AG04450 (cell line): ENCODE data around the gene R3HDM1. TPM values are rescaled to one million over a fixed set of nuclear protein-coding genes. Genes with fewer than 3 reads are reported as not detected.

Experiments
- CTCF ChIA-PET: fragments of 300-600, 350-600 bp; formaldehyde crosslinking; extraction: SDS; loops from one replicate; lab custom pipeline; 2022; ENCODE audit warnings: antibody characterized with exemption, inconsistent platforms; lab: Charles Lee
- POLR2A ChIA-PET: fragments of 350-600 bp; formaldehyde crosslinking; extraction: SDS; loops from one replicate; lab custom pipeline; 2021; ENCODE audit warnings: antibody characterized with exemption, inconsistent platforms; lab: Yijun Ruan, JAX
- DNase-seq: peaks from one replicate; pipeline ENCODE4 v3.0.0-alpha.2; 2011; ENCODE audit warnings: low read depth, low spot score
- H3K27ac ChIP-seq: one replicate; pipeline ENCODE4 v1.5.1; 2012; ENCODE audit warnings: low read depth, low read length, control low read depth
- H3K27me3 ChIP-seq: one replicate; pipeline ENCODE4 v1.6.0; 2012; ENCODE audit warnings: low read length; ENCODE audit not compliant: control insufficient read depth, insufficient read depth
- H3K4me3 ChIP-seq: 2 replicates; pipeline ENCODE4 v1.5.1; 2011; ENCODE audit warnings: mild to moderate bottlenecking, low read depth, low read length, control low read depth
- H3K9me3 ChIP-seq: 2 replicates; pipeline ENCODE4 v1.5.1; 2012; ENCODE audit warnings: low read length; ENCODE audit not compliant: control insufficient read depth, insufficient read depth
- CTCF ChIP-seq: IDR thresholded peaks from 2 replicates; pipeline ENCODE4 v1.5.1; 2011; ENCODE audit warnings: low read depth, low read length, control low read depth, inconsistent platforms
- polyA plus RNA-seq: library from polyadenylated mRNA; depleted of rRNA; stranded (reverse); fragments of >200 nt; gene quantifications from 2 replicates; pipeline ENCODE4 v1.2.3, GENCODE V29; 2011

R3HDM1 gene
- polyA plus RNA-seq, 1 experiment: 39.1 TPM

- Histone ChIP-seq H3K4me3 (no peak overlapping the region), H3K9me3 (no peaks in the 10 kb centered on the region), H3K27ac (no peak overlapping the region), H3K27me3 (no peaks in the 10 kb centered on the region)
- POLR2A ChIA-PET: no interaction called here
- CTCF ChIA-PET: interaction anchor here (0.5 to 3.3 kb wide), 6 partner anchors 11 to 597 kb away, joined by 4 to 20 read pairs (median 6); no protein-coding TSS in a partner anchor
- peak; percentile 39 for TF ChIP-seq CTCF
- no peak for DNase-seq
Measured at GRCh38 chr2:135585586-135585985, 54.3 kb downstream of the R3HDM1 start.

- no peak for TF ChIP-seq CTCF
- no peak overlapping the region for H3K4me3 ChIP-seq
- POLR2A ChIA-PET: no interaction called here
- CTCF ChIA-PET: interaction anchor here (1.1 to 3.3 kb wide), 5 partner anchors 12 to 582 kb away, joined by 4 to 20 read pairs (median 4); no protein-coding TSS in a partner anchor
- no peak for DNase-seq
- no peaks in the 10 kb centered on the region for H3K9me3 ChIP-seq
- no peak overlapping the region for H3K27ac ChIP-seq
- no peaks in the 10 kb centered on the region for H3K27me3 ChIP-seq
Measured at GRCh38 chr2:135586148-135586547, 54.9 kb downstream of the R3HDM1 start.

GRCh38 chr2:135587958-135588357, 56.7 kb downstream of the R3HDM1 start:
- H3K9me3 ChIP-seq: 0 out of 2 replicates have a peak, but pooled peaks cover 2% of the 10 kb centered on the region
- no peak overlapping the region for H3K27ac ChIP-seq
- ChIA-PET POLR2A (no interaction called here), CTCF (no interaction called here)
- H3K27me3 ChIP-seq: no peaks in the 10 kb centered on the region
- TF ChIP-seq CTCF: no peak
- no peak overlapping the region for H3K4me3 ChIP-seq
- DNase-seq: no peak

- H3K4me3 ChIP-seq: no peak overlapping the region
- DNase-seq: no peak
- H3K27me3 ChIP-seq: no peaks in the 10 kb centered on the region
- POLR2A ChIA-PET: no interaction called here
- 0 out of 2 replicates have a peak, but pooled peaks cover 2% of the 10 kb centered on the region for H3K9me3 ChIP-seq
- CTCF ChIA-PET: interaction anchor here (0.8 to 1.8 kb wide), 3 partner anchors 21 to 602 kb away, joined by 4 read pairs; no protein-coding TSS in a partner anchor
- no peak for TF ChIP-seq CTCF
- no peak overlapping the region for H3K27ac ChIP-seq
Measured at GRCh38 chr2:135590619-135591260, 59.5 kb downstream of the R3HDM1 start.

- CTCF ChIA-PET: interaction anchor here (0.6 to 5.8 kb wide), 8 partner anchors 9 to 613 kb away, joined by 3 to 43 read pairs (median 4); no protein-coding TSS in a partner anchor
- POLR2A ChIA-PET: no interaction called here
- 0 out of 2 replicates have a peak, but pooled peaks have one; percentile 27 for TF ChIP-seq CTCF
- H3K9me3 ChIP-seq: no peaks in the 10 kb centered on the region
- no peak overlapping the region for H3K27ac ChIP-seq
- H3K4me3 ChIP-seq: no peak overlapping the region
- no peak for DNase-seq
- no peaks in the 10 kb centered on the region for H3K27me3 ChIP-seq
Measured at GRCh38 chr2:135600915-135601314, 69.6 kb downstream of the R3HDM1 start.
